HG03469 (cell line): Measurements from ENCODE around the gene USB1.

ENCODE experiments used
- ATAC-seq: cut with Tn5 transposase; IDR thresholded peaks from one replicate; pipeline ENCODE4 v1.9.1; 2021; ENCODE audit warnings: mild to moderate bottlenecking, moderate library complexity, moderate number of reproducible peaks; ENCODE audit not compliant: unreplicated experiment

Gene USB1, protein sequence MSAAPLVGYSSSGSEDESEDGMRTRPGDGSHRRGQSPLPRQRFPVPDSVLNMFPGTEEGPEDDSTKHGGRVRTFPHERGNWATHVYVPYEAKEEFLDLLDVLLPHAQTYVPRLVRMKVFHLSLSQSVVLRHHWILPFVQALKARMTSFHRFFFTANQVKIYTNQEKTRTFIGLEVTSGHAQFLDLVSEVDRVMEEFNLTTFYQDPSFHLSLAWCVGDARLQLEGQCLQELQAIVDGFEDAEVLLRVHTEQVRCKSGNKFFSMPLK

GRCh38 chr16:58000706-58001676, at the start of gene USB1:
USB1 (plus strand) TSS chr16:58001407; CDS start chr16:58001484, 77 bp downstream.
- ATAC-seq, result peak; percentile 69

DNA sequence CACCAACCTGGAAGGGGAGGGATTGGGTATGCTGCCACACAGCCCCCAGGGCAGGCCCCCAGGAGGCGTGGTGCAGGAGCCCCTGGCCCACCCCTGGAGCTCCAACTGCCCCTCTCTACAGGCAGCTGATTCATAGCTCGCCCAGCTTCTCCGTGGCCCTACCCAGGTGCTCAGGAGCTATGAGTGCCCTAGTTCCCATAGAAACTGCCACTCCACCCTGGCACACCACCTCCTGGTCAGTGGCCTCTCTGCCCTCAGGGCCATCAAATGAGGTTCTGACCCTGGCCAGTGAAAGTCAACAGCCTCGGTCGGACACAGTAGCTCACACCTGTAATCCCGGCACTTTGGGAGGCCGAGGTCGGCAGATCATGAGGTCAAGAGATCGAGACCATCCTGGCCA, 48.3 kb upstream of the USB1 start:
- ATAC-seq, result no peak

- ATAC-seq, result no peak
Observed at GRCh38 chr16:57953857-57954256, 47.4 kb upstream of the USB1 start.

- no peak for ATAC-seq
Observed at GRCh38 chr16:57955572-57956188, 45.5 kb upstream of the USB1 start.

DNA sequence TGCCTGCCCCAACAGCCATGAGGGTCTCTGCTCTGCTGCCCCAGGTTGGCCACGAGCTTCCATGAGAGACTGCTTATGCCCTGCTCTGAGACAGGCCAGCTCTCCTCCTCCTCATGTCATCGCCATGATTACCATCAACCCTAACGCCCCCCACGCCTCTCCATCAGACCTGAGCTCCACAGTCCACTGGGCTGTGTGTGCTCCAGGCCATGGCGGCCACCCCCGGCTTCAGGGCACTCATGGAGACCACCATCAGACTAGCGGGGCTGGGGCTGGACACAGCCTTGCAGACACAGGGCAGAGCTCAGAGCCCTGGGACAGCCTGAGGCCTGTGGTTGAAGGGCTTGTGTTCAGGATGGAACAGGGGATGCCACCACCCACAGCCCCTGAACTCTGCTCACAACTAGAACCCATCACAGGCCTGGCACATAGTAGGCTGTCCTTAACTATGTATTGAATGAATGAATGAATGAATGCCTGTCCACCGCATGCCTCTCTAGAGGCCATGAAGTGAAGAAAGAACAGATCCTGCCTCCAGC, 44.9 kb upstream of the USB1 start:
- no peak for ATAC-seq

DNA sequence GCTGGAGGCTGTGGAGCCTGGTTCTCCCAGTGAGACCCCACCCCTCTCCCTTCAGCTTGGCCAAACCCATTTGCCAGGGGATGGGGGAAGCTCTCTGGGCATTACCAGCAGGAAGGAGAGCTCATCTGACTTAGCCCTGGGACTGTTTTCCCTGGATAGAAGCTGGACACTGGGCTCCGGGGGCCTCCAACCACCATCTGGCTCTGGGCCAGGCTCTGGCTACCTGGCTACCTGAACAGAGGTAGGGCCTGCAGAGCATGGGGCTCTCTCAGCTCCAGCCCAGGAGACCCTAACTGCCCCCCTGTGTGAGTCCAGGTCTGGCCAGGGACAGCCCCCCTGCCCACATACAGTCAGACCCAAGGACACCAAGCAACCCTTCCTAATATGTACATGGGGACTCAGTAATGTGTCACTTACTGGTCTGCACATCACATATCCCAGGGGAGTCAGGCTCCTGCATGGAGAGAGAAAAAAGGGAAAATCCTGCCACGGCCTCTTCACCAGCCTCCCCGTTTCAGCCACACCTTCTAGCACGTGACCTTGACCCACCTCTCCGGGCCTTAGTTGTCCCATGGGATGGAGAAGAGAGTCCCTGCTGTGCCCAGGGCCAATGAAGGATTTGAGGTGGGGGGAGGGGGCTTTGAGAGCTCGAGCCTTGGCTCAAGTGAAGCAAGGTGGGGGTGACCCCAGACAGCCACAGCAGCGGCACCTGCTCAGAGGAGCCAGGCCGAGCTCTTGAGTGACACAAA, 44.1 kb upstream of the USB1 start:
- no peak for ATAC-seq

DNA sequence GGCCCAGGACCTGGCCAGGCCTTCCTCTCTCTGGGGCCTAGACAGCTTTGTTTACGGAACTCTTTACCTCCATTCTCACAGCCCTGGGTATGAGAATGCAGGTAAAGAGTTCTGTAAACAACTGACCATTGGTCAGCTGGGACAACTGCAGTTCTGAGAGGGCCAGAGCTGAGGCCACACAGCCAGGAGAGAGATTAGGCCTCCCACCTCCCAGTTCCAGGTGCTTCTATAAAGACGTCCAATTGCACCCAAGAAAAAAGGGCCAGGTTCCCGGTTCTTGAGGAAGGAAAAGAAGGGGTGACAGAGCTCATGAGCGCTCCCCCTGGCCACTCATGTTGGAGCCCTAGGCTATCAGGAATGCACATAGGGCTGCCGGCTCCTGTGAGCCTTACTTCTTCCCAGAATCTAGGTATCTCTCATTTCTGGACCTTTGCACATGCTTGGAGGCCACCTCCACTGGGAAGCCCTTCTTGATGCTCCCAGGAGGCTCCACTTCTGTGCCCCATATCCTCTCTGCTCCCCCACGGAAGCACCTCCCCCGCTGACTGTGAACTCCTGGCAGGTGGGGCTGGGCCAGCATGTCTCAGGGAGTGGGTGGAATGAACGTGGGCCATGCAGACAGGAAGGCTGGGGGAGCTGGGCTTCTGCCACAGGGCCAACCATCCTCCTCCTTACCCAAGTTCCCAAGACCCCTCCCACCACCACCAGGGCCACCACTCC, 43.4 kb upstream of the USB1 start:
- no peak for ATAC-seq

DNA sequence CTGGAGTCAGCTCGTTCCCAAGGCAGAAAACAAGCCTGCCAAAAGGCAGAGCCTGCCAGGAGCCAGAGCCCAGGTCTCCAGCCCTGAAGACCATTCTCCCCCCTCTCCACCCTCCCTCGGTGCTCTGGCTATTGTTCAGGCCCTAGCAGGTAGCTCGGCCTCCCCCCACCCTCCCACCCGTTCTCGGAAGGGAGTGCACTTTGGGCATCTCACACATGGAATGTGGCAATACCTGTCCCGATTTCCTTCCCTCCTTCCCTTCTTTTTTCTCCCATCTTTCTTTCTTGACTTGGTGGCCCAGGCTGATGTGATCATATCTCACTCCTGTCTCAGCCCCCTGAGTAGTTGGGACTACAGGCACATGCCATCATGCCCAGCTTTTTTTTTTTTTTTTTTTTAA, 42.7 kb upstream of the USB1 start:
- ATAC-seq, result no peak

DNA sequence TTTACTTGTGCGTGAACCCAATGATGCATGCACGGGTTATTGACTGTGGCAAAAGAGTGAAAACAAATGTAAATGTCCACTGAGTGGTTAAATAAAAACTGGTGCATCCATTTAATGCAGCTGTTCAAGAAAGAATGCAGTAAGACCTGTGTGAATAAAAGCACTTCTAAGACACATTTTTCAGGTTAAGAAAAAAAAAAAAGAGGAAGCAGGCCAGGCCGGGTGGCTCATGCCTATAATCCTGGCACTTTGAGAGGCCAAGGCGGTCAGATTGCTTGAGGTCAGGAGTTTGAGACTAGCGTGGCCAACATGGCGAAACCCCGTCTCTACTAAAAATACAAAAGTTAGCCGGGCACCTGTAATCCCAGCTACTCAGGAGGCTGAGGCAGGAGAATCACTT, 42.1 kb upstream of the USB1 start:
- no peak for ATAC-seq

- no peak for ATAC-seq
Observed at GRCh38 chr16:57959804-57960203, 41.4 kb upstream of the USB1 start.

GRCh38 chr16:57960310-57960709, 40.9 kb upstream of the USB1 start:
- no peak for ATAC-seq

- no peak for ATAC-seq
Observed at GRCh38 chr16:57960826-57961472, 40.3 kb upstream of the USB1 start.

GRCh38 chr16:57961538-57961937, 39.7 kb upstream of the USB1 start:
- no peak for ATAC-seq

DNA sequence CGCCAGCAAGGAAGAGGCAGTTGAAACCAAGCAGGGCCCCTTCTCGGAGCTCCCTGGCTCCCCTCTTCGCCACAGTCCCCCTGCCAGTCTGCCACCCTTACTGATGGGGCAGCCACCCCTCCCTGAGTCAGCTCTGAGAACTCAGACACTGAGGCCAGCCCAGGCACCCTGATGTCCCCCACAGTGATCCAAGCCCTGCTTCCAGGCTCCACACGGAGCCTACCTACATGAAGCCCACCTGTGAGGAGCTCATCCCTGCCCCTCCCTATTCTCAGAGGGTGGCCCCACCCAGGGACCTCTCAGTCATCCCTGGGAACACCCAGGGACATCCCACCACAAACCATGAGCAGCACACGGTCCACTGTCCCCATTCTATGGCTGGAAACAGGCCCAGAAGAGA, 39.2 kb upstream of the USB1 start:
- no peak for ATAC-seq

- no peak for ATAC-seq
Observed at GRCh38 chr16:57962756-57963155, 38.5 kb upstream of the USB1 start.

GRCh38 chr16:57964157-57964700, 37.0 kb upstream of the USB1 start:
- no peak for ATAC-seq

DNA sequence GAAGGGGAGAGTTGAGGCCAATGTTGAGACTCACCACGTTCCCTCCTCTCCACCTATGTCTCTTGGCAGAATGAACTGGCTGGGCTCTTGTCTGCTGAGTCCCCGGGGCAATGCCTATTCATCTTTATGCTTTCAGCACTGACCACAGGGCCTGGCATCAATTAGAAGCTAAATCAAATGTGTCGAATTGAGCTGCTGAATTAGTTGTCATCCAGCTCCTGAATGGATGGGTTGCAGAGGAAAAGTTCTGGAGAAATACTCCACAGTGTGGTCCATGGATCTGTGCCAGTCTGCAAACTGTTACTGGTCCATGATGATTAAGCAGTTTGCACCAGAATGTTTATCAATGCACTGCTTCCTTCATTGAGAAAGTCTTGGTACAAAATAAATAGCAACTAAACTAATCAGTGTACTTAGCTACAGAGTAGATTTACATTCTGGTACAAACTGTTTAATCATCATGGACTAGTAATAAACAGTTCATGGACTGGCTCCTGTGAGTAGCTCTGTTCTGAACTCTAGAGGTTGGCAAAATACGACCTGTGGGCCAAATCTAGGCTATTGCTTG, 34.9 kb upstream of the USB1 start:
- no peak for ATAC-seq

GRCh38 chr16:57966986-57967385, 34.2 kb upstream of the USB1 start:
- ATAC-seq, result no peak

DNA sequence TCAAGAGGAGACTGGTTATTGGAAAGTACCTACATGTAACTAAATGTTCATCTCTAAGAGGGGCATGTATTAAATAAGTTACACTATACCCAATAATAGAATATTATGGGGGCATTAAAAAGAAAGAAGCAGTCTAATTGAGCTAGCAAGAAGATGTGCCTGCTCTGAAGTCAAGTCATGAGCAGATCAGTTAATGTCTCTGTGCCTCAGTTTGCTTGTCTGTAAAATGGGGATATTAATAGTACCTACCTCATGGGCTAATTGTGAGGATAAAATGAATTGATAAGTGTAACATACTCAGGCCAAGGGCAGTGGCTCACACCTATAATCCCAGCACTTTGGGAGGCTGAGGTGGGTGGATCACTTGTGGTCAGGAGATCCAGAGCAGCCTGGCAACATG, 33.3 kb upstream of the USB1 start:
- ATAC-seq, result no peak
